SK-N-SH (cell line): ENCODE results near the gene SF3B4.

Source experiments
- NRF1 ChIP-seq: IDR thresholded peaks from 2 replicates; pipeline ENCODE4 v1.6.1; 2012; ENCODE audit warnings: low read depth, mild to moderate bottlenecking, low read length
- TCF12 ChIP-seq: IDR thresholded peaks from 2 replicates; pipeline ENCODE4 v1.4.0; 2012
- TEAD4 ChIP-seq: IDR thresholded peaks from 2 replicates; pipeline ENCODE4 v1.4.0; 2012; ENCODE audit warnings: mild to moderate bottlenecking, borderline replicate concordance; ENCODE audit not compliant: insufficient read depth
- YY1 ChIP-seq: IDR thresholded peaks from 2 replicates; pipeline ENCODE4 v1.4.0; 2012; ENCODE audit warnings: low read depth, mild to moderate bottlenecking
- TF ChIP-seq, protein P1 (sequence below): fragments of 200-600 bp; sonication (generic); IDR thresholded peaks from 2 replicates; pipeline ENCODE4 v1.6.1; 2017; ENCODE audit warnings: antibody characterized with exemption, mild to moderate bottlenecking, moderate library complexity
- TF ChIP-seq, protein P2 (sequence below): IDR thresholded peaks from 2 replicates; pipeline ENCODE4 v1.4.0; 2012; ENCODE audit warnings: low read depth, borderline replicate concordance
- TF ChIP-seq, protein P3 (sequence below): IDR thresholded peaks from 2 replicates; pipeline ENCODE4 v1.6.1; 2012; ENCODE audit warnings: mild to moderate bottlenecking, low read depth, low read length, moderate library complexity

DNA sequence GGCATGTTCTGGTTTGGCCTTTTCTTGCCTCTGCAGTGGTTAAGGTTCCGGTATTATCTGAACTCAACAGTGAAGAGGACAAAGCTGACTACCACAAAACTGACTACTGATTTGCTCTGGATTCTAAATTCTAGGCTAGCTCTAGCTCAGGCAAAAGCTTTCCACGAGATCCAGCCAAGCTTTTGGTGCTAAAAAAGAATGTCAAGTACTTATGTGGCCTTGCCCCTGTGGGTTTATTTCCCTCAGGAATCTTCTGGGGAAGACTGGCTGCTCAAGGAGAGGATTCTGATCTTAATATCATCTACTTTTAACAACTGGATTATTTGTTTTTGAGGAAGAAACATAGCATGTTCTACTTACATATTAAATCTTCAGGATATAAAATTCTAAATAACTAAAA lies 35.1 kb upstream of the SF3B4 start:
- no peak for TF ChIP-seq TEAD4
- no peak for TF ChIP-seq YY1
- TF ChIP-seq TCF12: no peak
- TF ChIP-seq, protein P1, sequence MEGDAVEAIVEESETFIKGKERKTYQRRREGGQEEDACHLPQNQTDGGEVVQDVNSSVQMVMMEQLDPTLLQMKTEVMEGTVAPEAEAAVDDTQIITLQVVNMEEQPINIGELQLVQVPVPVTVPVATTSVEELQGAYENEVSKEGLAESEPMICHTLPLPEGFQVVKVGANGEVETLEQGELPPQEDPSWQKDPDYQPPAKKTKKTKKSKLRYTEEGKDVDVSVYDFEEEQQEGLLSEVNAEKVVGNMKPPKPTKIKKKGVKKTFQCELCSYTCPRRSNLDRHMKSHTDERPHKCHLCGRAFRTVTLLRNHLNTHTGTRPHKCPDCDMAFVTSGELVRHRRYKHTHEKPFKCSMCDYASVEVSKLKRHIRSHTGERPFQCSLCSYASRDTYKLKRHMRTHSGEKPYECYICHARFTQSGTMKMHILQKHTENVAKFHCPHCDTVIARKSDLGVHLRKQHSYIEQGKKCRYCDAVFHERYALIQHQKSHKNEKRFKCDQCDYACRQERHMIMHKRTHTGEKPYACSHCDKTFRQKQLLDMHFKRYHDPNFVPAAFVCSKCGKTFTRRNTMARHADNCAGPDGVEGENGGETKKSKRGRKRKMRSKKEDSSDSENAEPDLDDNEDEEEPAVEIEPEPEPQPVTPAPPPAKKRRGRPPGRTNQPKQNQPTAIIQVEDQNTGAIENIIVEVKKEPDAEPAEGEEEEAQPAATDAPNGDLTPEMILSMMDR: no peak
- TF ChIP-seq, protein P2, sequence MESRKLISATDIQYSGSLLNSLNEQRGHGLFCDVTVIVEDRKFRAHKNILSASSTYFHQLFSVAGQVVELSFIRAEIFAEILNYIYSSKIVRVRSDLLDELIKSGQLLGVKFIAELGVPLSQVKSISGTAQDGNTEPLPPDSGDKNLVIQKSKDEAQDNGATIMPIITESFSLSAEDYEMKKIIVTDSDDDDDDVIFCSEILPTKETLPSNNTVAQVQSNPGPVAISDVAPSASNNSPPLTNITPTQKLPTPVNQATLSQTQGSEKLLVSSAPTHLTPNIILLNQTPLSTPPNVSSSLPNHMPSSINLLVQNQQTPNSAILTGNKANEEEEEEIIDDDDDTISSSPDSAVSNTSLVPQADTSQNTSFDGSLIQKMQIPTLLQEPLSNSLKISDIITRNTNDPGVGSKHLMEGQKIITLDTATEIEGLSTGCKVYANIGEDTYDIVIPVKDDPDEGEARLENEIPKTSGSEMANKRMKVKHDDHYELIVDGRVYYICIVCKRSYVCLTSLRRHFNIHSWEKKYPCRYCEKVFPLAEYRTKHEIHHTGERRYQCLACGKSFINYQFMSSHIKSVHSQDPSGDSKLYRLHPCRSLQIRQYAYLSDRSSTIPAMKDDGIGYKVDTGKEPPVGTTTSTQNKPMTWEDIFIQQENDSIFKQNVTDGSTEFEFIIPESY: no peak
- no peak for TF ChIP-seq NRF1
- TF ChIP-seq, protein P3, sequence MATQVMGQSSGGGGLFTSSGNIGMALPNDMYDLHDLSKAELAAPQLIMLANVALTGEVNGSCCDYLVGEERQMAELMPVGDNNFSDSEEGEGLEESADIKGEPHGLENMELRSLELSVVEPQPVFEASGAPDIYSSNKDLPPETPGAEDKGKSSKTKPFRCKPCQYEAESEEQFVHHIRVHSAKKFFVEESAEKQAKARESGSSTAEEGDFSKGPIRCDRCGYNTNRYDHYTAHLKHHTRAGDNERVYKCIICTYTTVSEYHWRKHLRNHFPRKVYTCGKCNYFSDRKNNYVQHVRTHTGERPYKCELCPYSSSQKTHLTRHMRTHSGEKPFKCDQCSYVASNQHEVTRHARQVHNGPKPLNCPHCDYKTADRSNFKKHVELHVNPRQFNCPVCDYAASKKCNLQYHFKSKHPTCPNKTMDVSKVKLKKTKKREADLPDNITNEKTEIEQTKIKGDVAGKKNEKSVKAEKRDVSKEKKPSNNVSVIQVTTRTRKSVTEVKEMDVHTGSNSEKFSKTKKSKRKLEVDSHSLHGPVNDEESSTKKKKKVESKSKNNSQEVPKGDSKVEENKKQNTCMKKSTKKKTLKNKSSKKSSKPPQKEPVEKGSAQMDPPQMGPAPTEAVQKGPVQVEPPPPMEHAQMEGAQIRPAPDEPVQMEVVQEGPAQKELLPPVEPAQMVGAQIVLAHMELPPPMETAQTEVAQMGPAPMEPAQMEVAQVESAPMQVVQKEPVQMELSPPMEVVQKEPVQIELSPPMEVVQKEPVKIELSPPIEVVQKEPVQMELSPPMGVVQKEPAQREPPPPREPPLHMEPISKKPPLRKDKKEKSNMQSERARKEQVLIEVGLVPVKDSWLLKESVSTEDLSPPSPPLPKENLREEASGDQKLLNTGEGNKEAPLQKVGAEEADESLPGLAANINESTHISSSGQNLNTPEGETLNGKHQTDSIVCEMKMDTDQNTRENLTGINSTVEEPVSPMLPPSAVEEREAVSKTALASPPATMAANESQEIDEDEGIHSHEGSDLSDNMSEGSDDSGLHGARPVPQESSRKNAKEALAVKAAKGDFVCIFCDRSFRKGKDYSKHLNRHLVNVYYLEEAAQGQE: no peak
